ENCODE measurements around the gene NECTIN3.

The NECTIN3 gene

GRCh38 chr3:111084911-111085310 is 13.3 kb downstream of the NECTIN3 start:
- DNase-seq (ENCODE audit: low spot score), result no peak

- no peak for DNase-seq (ENCODE audit: low spot score)
These were observed 16.4 kb downstream of the NECTIN3 start for GRCh38 chr3:111087924-111088469.

GRCh38 chr3:111096487-111097209 is 25.0 kb downstream of the NECTIN3 start:
- DNase-seq (ENCODE audit: low spot score), result no peak

- DNase-seq (ENCODE audit: low spot score), result no peak
These were observed 32.2 kb downstream of the NECTIN3 start for GRCh38 chr3:111103807-111104206.

GRCh38 chr3:111106993-111107661 is 35.5 kb downstream of the NECTIN3 start:
- DNase-seq (ENCODE audit: low spot score), result no peak

- DNase-seq (ENCODE audit: low spot score), result no peak
These were observed 36.0 kb downstream of the NECTIN3 start for GRCh38 chr3:111107662-111108035.

GRCh38 chr3:111112913-111113312 is 41.3 kb downstream of the NECTIN3 start:
- no peak for DNase-seq (ENCODE audit: low spot score)

GRCh38 chr3:111128884-111129283 is 57.3 kb downstream of the NECTIN3 start:
- DNase-seq (ENCODE audit: low spot score), result no peak

- DNase-seq (ENCODE audit: low spot score), result no peak
These were observed 59.2 kb downstream of the NECTIN3 start for GRCh38 chr3:111130827-111131226.

GRCh38 chr3:111134302-111134701 is 62.7 kb downstream of the NECTIN3 start:
- DNase-seq (ENCODE audit: low spot score), result no peak

GRCh38 chr3:111151438-111151837 is 79.8 kb downstream of the NECTIN3 start:
- no peak for DNase-seq (ENCODE audit: low spot score)

GRCh38 chr3:111152496-111152895 is 80.9 kb downstream of the NECTIN3 start:
- no peak for DNase-seq (ENCODE audit: low spot score)

GRCh38 chr3:111156517-111156916 is 84.9 kb downstream of the NECTIN3 start:
- DNase-seq (ENCODE audit: low spot score), result no peak

- no peak for DNase-seq (ENCODE audit: low spot score)
These were observed 87.8 kb downstream of the NECTIN3 start for GRCh38 chr3:111159391-111159790.

- no peak for DNase-seq (ENCODE audit: low spot score)
These were observed 93.0 kb downstream of the NECTIN3 start for GRCh38 chr3:111164621-111165020.

GRCh38 chr3:111165411-111165810 is 93.8 kb downstream of the NECTIN3 start:
- no peak for DNase-seq (ENCODE audit: low spot score)

GRCh38 chr3:111173328-111173900 is 101.8 kb downstream of the NECTIN3 start:
- DNase-seq (ENCODE audit: low spot score), result no peak

GRCh38 chr3:111173906-111174305 is 102.3 kb downstream of the NECTIN3 start:
- DNase-seq (ENCODE audit: low spot score), result no peak

GRCh38 chr3:111190518-111190917 is 118.9 kb downstream of the NECTIN3 start:
- DNase-seq (ENCODE audit: low spot score), result no peak

- no peak for DNase-seq (ENCODE audit: low spot score)
These were observed 121.9 kb downstream of the NECTIN3 start for GRCh38 chr3:111193472-111193871.

- no peak for DNase-seq (ENCODE audit: low spot score)
These were observed 122.4 kb downstream of the NECTIN3 start for GRCh38 chr3:111194048-111194447.

GRCh38 chr3:111197485-111197884 is 125.9 kb downstream of the NECTIN3 start:
- no peak for DNase-seq (ENCODE audit: low spot score)

GRCh38 chr3:111200027-111200426 is 128.4 kb downstream of the NECTIN3 start:
- DNase-seq (ENCODE audit: low spot score), result no peak
